Muscle layer of duodenum (tissue), 2 donors: Measurements from ENCODE around the gene MAPK9.

ENCODE experiments used
- H3K27ac ChIP-seq: one replicate; pipeline ENCODE4 v1.7.0; 2013; ENCODE audit warnings: mild to moderate bottlenecking, low read length
- H3K27me3 ChIP-seq: one replicate; pipeline ENCODE4 v1.7.0; 2013; ENCODE audit warnings: low read depth, mild to moderate bottlenecking, control low read depth, low read length
- H3K36me3 ChIP-seq, 2 donors: one replicate each; pipeline ENCODE4 v1.7.0; 2013; ENCODE audit warnings: low read length in 2 of 2, control low read depth in 1 of 2, mild to moderate bottlenecking in 1 of 2; ENCODE audit not compliant: insufficient read depth in 2 of 2, control insufficient read depth in 1 of 2
- H3K4me1 ChIP-seq, 2 donors: one replicate each; pipeline ENCODE4 v1.7.0; 2013; ENCODE audit warnings: low read length in 2 of 2, mild to moderate bottlenecking in 2 of 2, control low read depth in 1 of 2, moderate library complexity in 1 of 2; ENCODE audit not compliant: insufficient read depth in 2 of 2, control insufficient read depth in 1 of 2
- H3K4me3 ChIP-seq, 2 donors: one replicate each; pipeline ENCODE4 v1.7.0; 2013; ENCODE audit warnings: low read length in 2 of 2, low read depth in 1 of 2, mild to moderate bottlenecking in 1 of 2
- H3K9me3 ChIP-seq, 2 donors: one replicate each; pipeline ENCODE4 v1.7.0; 2013; ENCODE audit warnings: low read length in 2 of 2, control low read depth in 1 of 2, mild to moderate bottlenecking in 1 of 2; ENCODE audit not compliant: control insufficient read depth in 1 of 2
- donor health status: healthy.

The MAPK9 gene

GRCh38 chr5:180291943-180292831, at the start of gene MAPK9:
Gene MAPK9, minus strand, starts transcription at chr5:180292083. Its CDS starts 11,522 bp downstream, at chr5:180280561.
- no peaks in the 10 kb centered on the region for H3K27me3 ChIP-seq
- peaks cover 6 to 20% of the 10 kb centered on the region in 2 donors for H3K4me1 ChIP-seq
- H3K9me3 ChIP-seq, result no peaks in the 10 kb centered on the region
- no peaks in the 10 kb centered on the region for H3K36me3 ChIP-seq
- H3K27ac ChIP-seq, result no peak within 1 kb of the TSS
- peak within 1 kb of the TSS; percentile 55 to 99 for H3K4me3 ChIP-seq

- no peaks in the 10 kb centered on the region for H3K9me3 ChIP-seq
- peaks cover 0 to 13% of the 10 kb centered on the region in 2 donors for H3K36me3 ChIP-seq
- no peaks in the 10 kb centered on the region for H3K27me3 ChIP-seq
- no peak overlapping the region for H3K27ac ChIP-seq
- peaks cover 0 to 12% of the 10 kb centered on the region in 2 donors for H3K4me1 ChIP-seq
- no peak overlapping the region for H3K4me3 ChIP-seq
Measured at GRCh38 chr5:180341595-180341994, 49.7 kb upstream of the MAPK9 start.

- H3K36me3 ChIP-seq, result peaks cover 0 to 14% of the 10 kb centered on the region in 2 donors
- H3K4me3 ChIP-seq, result no peak overlapping the region
- H3K4me1 ChIP-seq, result peaks cover 0 to 12% of the 10 kb centered on the region in 2 donors
- H3K9me3 ChIP-seq, result no peaks in the 10 kb centered on the region
- peak overlapping the region; percentile 8 for H3K27ac ChIP-seq
- H3K27me3 ChIP-seq, result no peaks in the 10 kb centered on the region
Measured at GRCh38 chr5:180340856-180341255, 49.0 kb upstream of the MAPK9 start.

- H3K36me3 ChIP-seq, result peaks cover 5 to 14% of the 10 kb centered on the region in 2 donors
- H3K4me3 ChIP-seq, result no peak overlapping the region
- H3K27me3 ChIP-seq, result no peaks in the 10 kb centered on the region
- no peaks in the 10 kb centered on the region for H3K9me3 ChIP-seq
- peaks cover 0 to 12% of the 10 kb centered on the region in 2 donors for H3K4me1 ChIP-seq
- no peak overlapping the region for H3K27ac ChIP-seq
Measured at GRCh38 chr5:180339583-180340183, 47.8 kb upstream of the MAPK9 start.

- peaks cover 0 to 2% of the 10 kb centered on the region in 2 donors for H3K4me1 ChIP-seq
- peaks cover 5 to 24% of the 10 kb centered on the region in 2 donors for H3K36me3 ChIP-seq
- no peaks in the 10 kb centered on the region for H3K9me3 ChIP-seq
- no peak overlapping the region for H3K4me3 ChIP-seq
- no peak overlapping the region for H3K27ac ChIP-seq
- no peaks in the 10 kb centered on the region for H3K27me3 ChIP-seq
Measured at GRCh38 chr5:180338001-180338707, 46.3 kb upstream of the MAPK9 start.

GRCh38 chr5:180336234-180337020, 44.5 kb upstream of the MAPK9 start:
- Histone ChIP-seq H3K27me3 (no peaks in the 10 kb centered on the region), H3K4me1 (no peaks in the 10 kb centered on the region), H3K27ac (no peak overlapping the region), H3K9me3 (no peaks in the 10 kb centered on the region), H3K4me3 (no peak overlapping the region), H3K36me3 (peaks cover 5 to 24% of the 10 kb centered on the region in 2 donors)

- H3K27me3 ChIP-seq, result no peaks in the 10 kb centered on the region
- H3K4me3 ChIP-seq, result no peak overlapping the region
- peaks cover 5 to 24% of the 10 kb centered on the region in 2 donors for H3K36me3 ChIP-seq
- no peak overlapping the region for H3K27ac ChIP-seq
- H3K4me1 ChIP-seq, result no peaks in the 10 kb centered on the region
- H3K9me3 ChIP-seq, result no peaks in the 10 kb centered on the region
Measured at GRCh38 chr5:180335614-180336233, 43.8 kb upstream of the MAPK9 start.

- Histone ChIP-seq H3K4me3 (no peak overlapping the region), H3K4me1 (no peaks in the 10 kb centered on the region), H3K9me3 (no peaks in the 10 kb centered on the region), H3K36me3 (peaks cover 5 to 24% of the 10 kb centered on the region in 2 donors), H3K27me3 (no peaks in the 10 kb centered on the region), H3K27ac (no peak overlapping the region)
Measured at GRCh38 chr5:180334751-180335613, 43.1 kb upstream of the MAPK9 start.

- H3K4me1 ChIP-seq, result no peaks in the 10 kb centered on the region
- peaks cover 5 to 28% of the 10 kb centered on the region in 2 donors for H3K36me3 ChIP-seq
- H3K27me3 ChIP-seq, result no peaks in the 10 kb centered on the region
- no peak overlapping the region for H3K27ac ChIP-seq
- no peak overlapping the region for H3K4me3 ChIP-seq
- H3K9me3 ChIP-seq, result no peaks in the 10 kb centered on the region
Measured at GRCh38 chr5:180334176-180334575, 42.3 kb upstream of the MAPK9 start.

- Histone ChIP-seq H3K4me3 (no peak overlapping the region), H3K27ac (no peak overlapping the region), H3K4me1 (no peaks in the 10 kb centered on the region), H3K27me3 (no peaks in the 10 kb centered on the region), H3K9me3 (no peaks in the 10 kb centered on the region), H3K36me3 (peaks cover 5 to 28% of the 10 kb centered on the region in 2 donors)
Measured at GRCh38 chr5:180333661-180334060, 41.8 kb upstream of the MAPK9 start.
